ENCODE results near the gene FARP1. TPM values are rescaled to one million over a fixed set of nuclear protein-coding genes. Genes with fewer than 3 reads are reported as not detected.

FARP1 gene
- polyA plus RNA-seq, 2 donors, result 2.2 to 2.3 TPM

GRCh38 chr13:98305670-98306069 lies 162.8 kb downstream of the FARP1 start:
- no peak overlapping the region for H3K4me3 ChIP-seq (ENCODE audit: low read depth in 1 of 2, low read length in 2 of 2)
- no peaks in the 10 kb centered on the region for H3K9me3 ChIP-seq (ENCODE audit: control insufficient read depth in 2 of 2, insufficient read depth in 1 of 2, low read depth in 1 of 2, low read length in 1 of 2)
- WGBS, 2 donors, result 93 to 94% methylated on average over 4 of the region's 4 CpGs
- no peaks in the 10 kb centered on the region for H3K36me3 ChIP-seq (ENCODE audit: control insufficient read depth in 2 of 2, insufficient read depth in 2 of 2, low read length in 1 of 2)
- peaks cover 0 to 7% of the 10 kb centered on the region in 2 donors for H3K4me1 ChIP-seq (ENCODE audit: control insufficient read depth in 2 of 2, insufficient read depth in 2 of 2, low read length in 1 of 2)
- H3K27me3 ChIP-seq (ENCODE audit: control insufficient read depth in 1 of 2, insufficient read depth in 2 of 2, low read length in 2 of 2), result no peaks in the 10 kb centered on the region
- H3K27ac ChIP-seq (ENCODE audit: low read depth in 2 of 2, low read length in 1 of 2), result no peak overlapping the region

- H3K27ac ChIP-seq (ENCODE audit: low read depth in 2 of 2, low read length in 1 of 2), result peak overlapping the region in 1 of 2 donors; percentile 64
- no peaks in the 10 kb centered on the region for H3K36me3 ChIP-seq (ENCODE audit: control insufficient read depth in 2 of 2, insufficient read depth in 2 of 2, low read length in 1 of 2)
- H3K27me3 ChIP-seq (ENCODE audit: control insufficient read depth in 1 of 2, insufficient read depth in 2 of 2, low read length in 2 of 2), result no peaks in the 10 kb centered on the region
- 55 to 62% methylated on average over 16 of the region's 16 CpGs for WGBS, 2 donors
- peaks cover 0 to under 1% of the 10 kb centered on the region in 2 donors for H3K4me1 ChIP-seq (ENCODE audit: control insufficient read depth in 2 of 2, insufficient read depth in 2 of 2, low read length in 1 of 2)
- H3K4me3 ChIP-seq (ENCODE audit: low read depth in 1 of 2, low read length in 2 of 2), result no peak overlapping the region
- no peaks in the 10 kb centered on the region for H3K9me3 ChIP-seq (ENCODE audit: control insufficient read depth in 2 of 2, insufficient read depth in 1 of 2, low read depth in 1 of 2, low read length in 1 of 2)
Measured at GRCh38 chr13:98307463-98308085, 164.7 kb downstream of the FARP1 start.

- Histone ChIP-seq H3K4me3 (ENCODE audit: low read depth in 1 of 2, low read length in 2 of 2) (no peak overlapping the region), H3K27me3 (ENCODE audit: control insufficient read depth in 1 of 2, insufficient read depth in 2 of 2, low read length in 2 of 2) (no peaks in the 10 kb centered on the region), H3K36me3 (ENCODE audit: control insufficient read depth in 2 of 2, insufficient read depth in 2 of 2, low read length in 1 of 2) (no peaks in the 10 kb centered on the region), H3K4me1 (ENCODE audit: control insufficient read depth in 2 of 2, insufficient read depth in 2 of 2, low read length in 1 of 2) (no peaks in the 10 kb centered on the region), H3K9me3 (ENCODE audit: control insufficient read depth in 2 of 2, insufficient read depth in 1 of 2, low read depth in 1 of 2, low read length in 1 of 2) (no peaks in the 10 kb centered on the region), H3K27ac (ENCODE audit: low read depth in 2 of 2, low read length in 1 of 2) (peak overlapping the region in 1 of 2 donors; percentile 63)
- 70 to 78% methylated on average over 20 of the region's 20 CpGs for WGBS, 2 donors
Measured at GRCh38 chr13:98308086-98308911, 165.4 kb downstream of the FARP1 start.

GRCh38 chr13:98309569-98310335 lies 166.9 kb downstream of the FARP1 start:
- Histone ChIP-seq H3K4me3 (ENCODE audit: low read depth in 1 of 2, low read length in 2 of 2) (no peak overlapping the region), H3K27me3 (ENCODE audit: control insufficient read depth in 1 of 2, insufficient read depth in 2 of 2, low read length in 2 of 2) (no peaks in the 10 kb centered on the region), H3K9me3 (ENCODE audit: control insufficient read depth in 2 of 2, insufficient read depth in 1 of 2, low read depth in 1 of 2, low read length in 1 of 2) (no peaks in the 10 kb centered on the region), H3K27ac (ENCODE audit: low read depth in 2 of 2, low read length in 1 of 2) (no peak overlapping the region), H3K4me1 (ENCODE audit: control insufficient read depth in 2 of 2, insufficient read depth in 2 of 2, low read length in 1 of 2) (no peaks in the 10 kb centered on the region), H3K36me3 (ENCODE audit: control insufficient read depth in 2 of 2, insufficient read depth in 2 of 2, low read length in 1 of 2) (no peaks in the 10 kb centered on the region)
- WGBS, 2 donors, result 81 to 85% methylated on average over 21 of the region's 21 CpGs

- no peaks in the 10 kb centered on the region for H3K4me1 ChIP-seq (ENCODE audit: control insufficient read depth in 2 of 2, insufficient read depth in 2 of 2, low read length in 1 of 2)
- H3K4me3 ChIP-seq (ENCODE audit: low read depth in 1 of 2, low read length in 2 of 2), result no peak overlapping the region
- no peak overlapping the region for H3K27ac ChIP-seq (ENCODE audit: low read depth in 2 of 2, low read length in 1 of 2)
- WGBS, 2 donors, result 79 to 83% methylated on average over 2 of the region's 2 CpGs
- H3K9me3 ChIP-seq (ENCODE audit: control insufficient read depth in 2 of 2, insufficient read depth in 1 of 2, low read depth in 1 of 2, low read length in 1 of 2), result no peaks in the 10 kb centered on the region
- no peaks in the 10 kb centered on the region for H3K27me3 ChIP-seq (ENCODE audit: control insufficient read depth in 1 of 2, insufficient read depth in 2 of 2, low read length in 2 of 2)
- H3K36me3 ChIP-seq (ENCODE audit: control insufficient read depth in 2 of 2, insufficient read depth in 2 of 2, low read length in 1 of 2), result no peaks in the 10 kb centered on the region
Measured at GRCh38 chr13:98310485-98311199, 167.7 kb downstream of the FARP1 start.

GRCh38 chr13:98311200-98311548 lies 168.3 kb downstream of the FARP1 start:
- H3K27ac ChIP-seq (ENCODE audit: low read depth in 2 of 2, low read length in 1 of 2), result no peak overlapping the region
- H3K36me3 ChIP-seq (ENCODE audit: control insufficient read depth in 2 of 2, insufficient read depth in 2 of 2, low read length in 1 of 2), result no peaks in the 10 kb centered on the region
- WGBS, 2 donors, result 48 to 64% methylated on average over 1 of the region's 1 CpG
- no peaks in the 10 kb centered on the region for H3K27me3 ChIP-seq (ENCODE audit: control insufficient read depth in 1 of 2, insufficient read depth in 2 of 2, low read length in 2 of 2)
- no peak overlapping the region for H3K4me3 ChIP-seq (ENCODE audit: low read depth in 1 of 2, low read length in 2 of 2)
- H3K9me3 ChIP-seq (ENCODE audit: control insufficient read depth in 2 of 2, insufficient read depth in 1 of 2, low read depth in 1 of 2, low read length in 1 of 2), result no peaks in the 10 kb centered on the region
- no peaks in the 10 kb centered on the region for H3K4me1 ChIP-seq (ENCODE audit: control insufficient read depth in 2 of 2, insufficient read depth in 2 of 2, low read length in 1 of 2)

- H3K4me1 ChIP-seq (ENCODE audit: control insufficient read depth in 2 of 2, insufficient read depth in 2 of 2, low read length in 1 of 2), result peaks cover 0 to 3% of the 10 kb centered on the region in 2 donors
- H3K4me3 ChIP-seq (ENCODE audit: low read depth in 1 of 2, low read length in 2 of 2), result no peak overlapping the region
- H3K36me3 ChIP-seq (ENCODE audit: control insufficient read depth in 2 of 2, insufficient read depth in 2 of 2, low read length in 1 of 2), result no peaks in the 10 kb centered on the region
- no peak overlapping the region for H3K27ac ChIP-seq (ENCODE audit: low read depth in 2 of 2, low read length in 1 of 2)
- H3K27me3 ChIP-seq (ENCODE audit: control insufficient read depth in 1 of 2, insufficient read depth in 2 of 2, low read length in 2 of 2), result no peaks in the 10 kb centered on the region
- H3K9me3 ChIP-seq (ENCODE audit: control insufficient read depth in 2 of 2, insufficient read depth in 1 of 2, low read depth in 1 of 2, low read length in 1 of 2), result no peaks in the 10 kb centered on the region
- WGBS, 2 donors, result 87 to 88% methylated on average over 7 of the region's 7 CpGs
Measured at GRCh38 chr13:98312606-98313005, 169.7 kb downstream of the FARP1 start.

- peaks cover 0 to 3% of the 10 kb centered on the region in 2 donors for H3K4me1 ChIP-seq (ENCODE audit: control insufficient read depth in 2 of 2, insufficient read depth in 2 of 2, low read length in 1 of 2)
- H3K36me3 ChIP-seq (ENCODE audit: control insufficient read depth in 2 of 2, insufficient read depth in 2 of 2, low read length in 1 of 2), result no peaks in the 10 kb centered on the region
- H3K27ac ChIP-seq (ENCODE audit: low read depth in 2 of 2, low read length in 1 of 2), result no peak overlapping the region
- H3K4me3 ChIP-seq (ENCODE audit: low read depth in 1 of 2, low read length in 2 of 2), result no peak overlapping the region
- no peaks in the 10 kb centered on the region for H3K9me3 ChIP-seq (ENCODE audit: control insufficient read depth in 2 of 2, insufficient read depth in 1 of 2, low read depth in 1 of 2, low read length in 1 of 2)
- WGBS, 2 donors, result 72 to 86% methylated on average over 20 of the region's 20 CpGs
- H3K27me3 ChIP-seq (ENCODE audit: control insufficient read depth in 1 of 2, insufficient read depth in 2 of 2, low read length in 2 of 2), result no peaks in the 10 kb centered on the region
Measured at GRCh38 chr13:98313023-98313921, 170.4 kb downstream of the FARP1 start.
